GM18870 (cell line): ENCODE data around the gene SH3TC2.
"Not testable (repeated sequence)": the region's sequence is repeated elsewhere in the genome, so short reads cannot be mapped to it uniquely, and the experiment has no call there.

Source experiments
- ATAC-seq: cut with Tn5 transposase; IDR thresholded peaks from one replicate; pipeline ENCODE4 v1.9.1; 2021; ENCODE audit warnings: moderate library complexity; ENCODE audit not compliant: unreplicated experiment

SH3TC2 gene

GRCh38 chr5:149063017-149063687 lies at the start of gene SH3TC2:
SH3TC2 (minus strand) TSS chr5:149063062; CDS start chr5:149063022, 40 bp downstream.
- ATAC-seq, result no peak

GRCh38 chr5:149110406-149110805 lies 47.5 kb upstream of the SH3TC2 start:
- no peak for ATAC-seq

GRCh38 chr5:149108651-149109280 lies 45.9 kb upstream of the SH3TC2 start:
- ATAC-seq, result no peak

DNA sequence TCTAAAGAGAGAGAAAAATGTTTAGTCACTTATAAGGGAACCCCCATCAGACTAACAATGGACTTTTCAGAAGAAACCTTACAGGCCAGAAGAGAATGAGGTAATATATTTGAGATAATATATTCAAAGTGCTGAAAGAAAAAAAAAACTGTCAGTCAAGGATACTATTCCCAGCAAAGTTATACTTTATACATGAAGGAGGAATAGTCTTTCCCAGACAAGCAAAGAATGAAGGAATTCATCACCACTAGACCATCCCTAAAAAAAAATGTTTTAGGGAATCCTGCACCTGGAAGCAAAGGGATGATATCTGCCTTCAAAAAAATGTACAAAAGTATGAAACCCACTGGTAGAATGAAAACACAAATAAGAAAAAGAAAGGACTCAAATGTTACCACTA lies 37.5 kb upstream of the SH3TC2 start:
- ATAC-seq, result no peak

DNA sequence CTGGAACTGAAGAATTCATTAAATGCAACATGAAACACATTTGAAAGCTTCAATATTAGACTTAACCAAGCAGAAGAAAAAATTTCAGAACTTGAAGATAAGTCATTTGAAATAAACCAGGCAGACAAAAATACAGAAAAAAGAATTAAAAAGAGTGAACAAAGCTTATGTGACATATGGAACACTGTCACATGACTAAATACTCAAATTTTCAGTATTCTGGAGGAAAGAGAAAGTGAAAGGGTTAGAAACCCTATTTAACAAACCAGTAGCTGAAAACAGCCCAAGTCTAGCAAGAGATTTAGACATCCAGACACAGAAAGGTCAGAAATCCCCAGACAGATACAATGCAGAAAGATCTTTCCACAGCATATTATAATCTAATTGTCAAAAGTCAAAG lies 37.1 kb upstream of the SH3TC2 start:
- ATAC-seq, result no peak

DNA sequence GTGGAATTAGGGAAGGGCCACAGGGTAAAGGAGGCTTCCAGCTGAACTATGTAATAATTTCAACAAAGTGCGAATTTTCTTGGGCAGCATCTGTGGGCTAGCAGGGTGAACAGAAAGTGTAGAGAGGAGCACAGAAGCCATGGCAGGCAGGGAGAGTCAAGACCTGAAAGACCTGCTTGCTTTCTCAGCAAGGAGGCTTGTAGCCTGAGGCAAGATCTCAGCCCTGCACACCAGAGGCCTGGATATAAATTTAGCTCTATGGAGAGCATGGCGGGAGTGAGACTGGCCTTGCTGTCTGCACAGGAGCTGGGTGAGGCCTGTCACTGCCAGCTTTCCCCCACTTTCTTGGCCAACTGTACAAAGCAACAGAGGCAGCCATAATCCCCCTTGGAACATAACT lies 32.1 kb upstream of the SH3TC2 start:
- ATAC-seq, result no peak

GRCh38 chr5:149093625-149094024 lies 30.8 kb upstream of the SH3TC2 start:
- no peak for ATAC-seq

DNA sequence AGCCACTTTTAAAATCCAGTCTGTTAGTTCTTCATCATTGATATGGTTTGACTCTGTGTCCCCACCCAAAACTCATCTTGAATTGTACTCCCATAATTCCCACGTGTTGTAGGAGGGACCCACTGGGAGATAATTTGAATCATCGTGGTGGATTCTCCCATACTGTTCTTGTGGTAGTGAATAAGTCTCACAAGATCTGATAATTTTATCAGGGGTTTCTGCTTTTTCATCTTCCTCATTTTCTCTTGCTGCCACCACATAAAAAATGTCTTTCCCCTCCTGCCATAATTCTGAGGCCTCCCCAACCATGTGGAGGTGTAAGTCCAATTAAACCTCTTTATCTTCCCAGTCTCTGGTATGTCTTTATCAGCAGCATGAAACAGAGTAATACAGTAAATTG lies 26.9 kb upstream of the SH3TC2 start:
- ATAC-seq, result no peak

DNA sequence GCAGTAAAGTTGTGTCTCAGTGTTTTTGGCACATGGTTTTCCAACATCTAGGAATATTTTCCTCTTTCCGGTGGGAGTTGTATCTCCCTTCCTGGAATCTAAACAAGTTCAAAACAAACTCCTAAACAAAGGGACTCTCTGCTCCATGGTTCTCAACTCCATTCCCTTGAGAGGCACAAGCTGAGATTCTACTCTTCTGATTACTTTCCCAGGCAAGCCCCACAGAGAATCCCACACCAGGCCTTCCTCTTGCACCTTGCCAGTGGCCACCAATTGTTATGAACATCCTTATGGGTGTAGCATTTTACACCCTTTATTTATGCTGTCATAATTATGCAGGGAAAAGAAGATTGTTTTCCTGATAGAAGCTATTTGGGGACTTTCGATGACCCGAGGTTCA lies 25.8 kb upstream of the SH3TC2 start:
- no peak for ATAC-seq

GRCh38 chr5:149083846-149084245 lies 21.0 kb upstream of the SH3TC2 start:
- ATAC-seq, result no peak

- no peak for ATAC-seq
Measured at GRCh38 chr5:149082271-149082670, 19.4 kb upstream of the SH3TC2 start.

DNA sequence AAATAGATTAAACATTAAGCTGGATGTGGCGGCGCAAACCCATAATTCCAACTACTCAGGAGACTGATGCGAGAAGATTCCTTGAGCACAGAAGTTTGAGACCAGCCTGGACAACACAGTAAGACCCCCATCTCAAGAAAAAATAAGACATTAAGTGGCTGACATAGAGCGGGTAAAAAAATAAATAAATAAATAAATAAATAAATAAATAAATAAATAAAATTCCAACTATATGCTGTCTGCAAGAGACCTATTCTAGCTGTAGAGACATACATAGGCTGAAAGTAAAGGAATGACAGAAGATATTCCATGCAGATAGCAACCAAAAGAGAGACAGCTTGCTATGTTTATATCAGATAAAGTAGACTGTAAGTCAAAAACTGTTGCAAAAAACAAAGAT lies 17.4 kb upstream of the SH3TC2 start:
- ATAC-seq, result no peak

GRCh38 chr5:149079883-149080282 lies 17.0 kb upstream of the SH3TC2 start:
- no peak for ATAC-seq

- not testable (repeated sequence) for ATAC-seq
Measured at GRCh38 chr5:149074071-149074470, 11.2 kb upstream of the SH3TC2 start.

DNA sequence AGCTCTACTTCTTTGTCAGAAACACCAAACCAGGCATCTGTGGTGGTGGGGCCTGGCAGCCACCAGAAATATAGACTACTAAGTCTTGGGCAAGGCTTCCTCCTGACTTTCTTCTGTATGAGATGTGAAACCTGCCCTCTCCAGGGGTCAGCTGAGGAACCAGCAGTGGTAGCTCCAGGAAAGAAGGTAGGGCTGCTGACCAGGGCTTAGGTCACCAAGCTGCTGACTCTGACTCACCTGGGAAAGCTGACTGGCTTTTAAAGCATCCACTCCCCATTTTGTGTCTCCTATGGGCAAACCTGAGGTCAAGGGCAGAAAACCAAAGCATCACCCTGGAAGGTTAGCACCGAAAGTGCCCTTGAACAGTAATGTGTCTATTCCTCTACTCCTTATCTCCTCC lies 10.4 kb upstream of the SH3TC2 start:
- ATAC-seq, result no peak

GRCh38 chr5:149072791-149073190 lies 9.9 kb upstream of the SH3TC2 start:
- ATAC-seq, result no peak

DNA sequence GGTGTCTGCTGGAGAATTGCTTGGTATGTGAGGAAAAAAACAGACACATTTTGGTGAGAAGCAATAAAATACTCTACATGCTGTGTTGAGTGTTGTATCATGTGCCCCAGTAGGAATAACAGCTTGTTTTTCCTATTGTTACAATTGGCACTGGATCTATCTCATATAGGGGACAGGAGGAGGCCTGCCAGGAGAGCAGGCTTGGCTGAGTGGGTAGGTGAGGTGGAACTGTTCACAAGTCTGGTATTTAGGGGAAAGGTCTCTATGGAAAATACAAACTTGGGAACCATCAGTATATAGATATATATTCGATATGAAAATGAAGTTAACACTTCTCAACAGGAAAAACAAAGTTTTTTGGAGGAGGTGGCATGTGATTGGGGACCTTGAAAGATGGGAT lies 9.5 kb upstream of the SH3TC2 start:
- no peak for ATAC-seq

DNA sequence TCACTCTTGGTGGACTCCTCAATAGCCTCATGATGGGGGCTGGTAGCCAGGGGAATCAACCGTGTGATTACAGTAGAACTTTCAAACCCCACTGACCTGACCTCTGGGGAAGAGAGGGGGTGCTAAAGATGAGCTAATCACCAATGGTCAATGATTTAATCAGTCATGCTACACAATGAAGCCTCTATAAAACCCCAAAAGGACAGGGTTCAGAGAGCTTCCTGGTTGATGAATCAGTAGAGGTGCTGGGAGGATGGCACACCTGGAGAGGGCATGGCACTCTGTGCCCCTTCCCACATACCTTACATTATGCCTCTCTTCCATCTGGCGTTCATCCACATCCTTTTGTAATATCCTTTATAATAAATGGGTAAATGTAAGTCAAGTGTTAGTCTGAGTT lies 8.9 kb upstream of the SH3TC2 start:
- ATAC-seq, result no peak

DNA sequence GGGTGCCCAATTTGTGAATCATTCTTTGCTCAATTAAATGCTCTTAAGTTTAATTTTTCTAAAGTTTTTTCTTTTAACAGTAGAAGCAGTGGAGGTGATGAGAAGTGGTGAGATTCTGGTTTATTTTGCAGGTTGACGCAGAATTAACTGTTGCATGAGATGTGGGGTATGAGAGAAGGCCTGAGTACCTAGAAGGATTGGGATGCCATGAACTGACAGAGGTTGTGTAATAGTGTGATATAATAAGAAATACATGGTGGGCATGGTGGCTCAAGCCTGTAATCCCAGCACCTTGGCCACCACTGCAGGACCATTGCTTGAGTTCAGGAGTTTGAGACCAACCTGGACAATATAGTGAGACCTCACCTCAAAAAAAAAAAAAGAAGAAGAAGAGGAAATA lies 8.4 kb upstream of the SH3TC2 start:
- no peak for ATAC-seq

DNA sequence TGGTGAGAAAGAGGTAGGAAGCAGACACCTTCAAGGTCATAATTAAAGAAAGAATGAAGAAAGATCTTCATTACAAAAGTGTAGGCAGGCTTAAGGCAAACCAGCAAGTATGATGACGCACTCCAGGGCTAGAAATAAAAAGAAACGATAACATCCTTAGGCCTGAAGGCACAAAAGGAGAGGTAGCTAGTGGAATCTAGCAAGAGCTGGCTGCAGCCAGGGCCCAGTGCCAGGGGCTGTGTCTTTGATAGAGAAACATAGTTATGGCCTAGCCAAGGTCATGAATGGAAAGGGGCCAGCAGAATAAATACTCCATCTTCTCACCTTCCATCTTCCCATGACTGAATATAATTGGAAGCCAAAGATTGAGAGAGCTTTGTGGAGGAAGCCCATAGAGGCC lies 6.8 kb upstream of the SH3TC2 start:
- ATAC-seq, result no peak

GRCh38 chr5:149063896-149064478 lies 1.1 kb upstream of the SH3TC2 start:
- ATAC-seq, result no peak

DNA sequence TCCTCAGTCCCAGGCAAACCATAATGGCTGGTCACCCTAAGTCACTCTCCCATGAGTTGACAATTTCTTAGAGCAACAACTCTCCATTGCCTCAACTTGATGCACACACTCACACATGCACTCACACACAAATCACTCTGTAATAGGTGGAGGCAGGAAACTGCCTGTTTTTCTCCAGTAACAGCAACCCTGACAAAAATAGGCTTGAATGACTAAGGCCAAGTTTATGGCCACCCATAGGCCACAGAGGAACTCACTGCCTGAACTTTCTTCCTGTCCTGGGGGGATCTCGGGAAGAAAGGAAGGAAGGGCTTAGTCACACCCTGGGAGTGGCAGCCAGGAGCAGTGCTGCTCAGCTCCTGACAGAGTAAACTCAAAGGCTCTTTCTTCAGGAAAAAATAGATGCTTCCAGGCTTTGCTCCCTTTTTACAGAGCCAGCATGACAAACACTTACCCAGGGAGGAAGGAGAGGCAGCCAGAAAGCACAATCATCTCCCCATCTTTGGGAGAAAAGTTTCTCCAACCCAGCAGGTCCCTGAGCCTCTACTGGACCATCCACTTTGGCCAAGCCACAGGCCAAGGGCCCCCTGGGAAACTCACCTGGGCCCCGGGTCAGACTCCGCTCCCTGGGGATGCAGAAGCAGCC lies 368 bp downstream of the SH3TC2 start:
- ATAC-seq, result no peak
